Epithelial cell of esophagus (primary cell): ENCODE results near the gene CDCA4.

Source experiments
- DNase-seq: peaks from one replicate; pipeline ENCODE4 v3.0.0; 2010; ENCODE audit warnings: low read depth
- H3K4me3 ChIP-seq: 2 replicates; pipeline ENCODE4 v1.5.1; 2011; ENCODE audit warnings: mild to moderate bottlenecking, low read length, control low read depth
- CTCF ChIP-seq: IDR thresholded peaks from 2 replicates; pipeline ENCODE4 v1.5.1; 2011; ENCODE audit warnings: low read depth, mild to moderate bottlenecking, low read length, control low read depth, inconsistent platforms; ENCODE audit not compliant: insufficient read depth; ENCODE audit errors: missing control alignments

Gene CDCA4

GRCh38 chr14:104966981-104967385 lies 53.9 kb downstream of the CDCA4 start:
- DNase-seq, result no peak
- no peak for TF ChIP-seq CTCF
- H3K4me3 ChIP-seq, result peak overlapping the region; percentile 96

GRCh38 chr14:104966261-104966865 lies 54.5 kb downstream of the CDCA4 start:
- peak overlapping the region; percentile 96 for H3K4me3 ChIP-seq
- TF ChIP-seq CTCF, result no peak
- no peak for DNase-seq

GRCh38 chr14:104965561-104966231 lies 55.2 kb downstream of the CDCA4 start:
- no peak for TF ChIP-seq CTCF

GRCh38 chr14:104964546-104964945 lies 56.3 kb downstream of the CDCA4 start:
- no peak overlapping the region for H3K4me3 ChIP-seq
- DNase-seq, result no peak
- TF ChIP-seq CTCF, result no peak

More at GRCh38 chr14:104965561-104966231, 55.2 kb downstream of the CDCA4 start:
- no peak for DNase-seq
- no peak overlapping the region for H3K4me3 ChIP-seq
